IMR-90 (cell line): ENCODE results near the gene LTB4R2. TPM values are rescaled to one million over a fixed set of nuclear protein-coding genes. Genes with fewer than 3 reads are reported as not detected.
A peak's percentile ranks its signal among the peaks of the same experiment; 100 is the strongest.

Source experiments
- ATAC-seq: fragments of 200-7000 bp; cut with Tn5 transposase; 2 replicates; pipeline ENCODE4 v1.9.1; 2020; ENCODE audit warnings: low read depth, mild to moderate bottlenecking, moderate library complexity
- BruUV-seq: library from RNA; stranded (reverse); fragments of 400-500 nt; replicated peaks from 2 replicates; lab custom pipeline; 2021; lab: Mats Ljungman, UMichigan
- CTCF ChIA-PET: fragments of 300-600 bp; formaldehyde crosslinking; extraction: SDS; loops from one replicate; lab custom pipeline; 2021; ENCODE audit warnings: antibody characterized with exemption; lab: Yijun Ruan, JAX
- POLR2A ChIA-PET: fragments of 300-600 bp; sonication (Branson Sonifier 250); formaldehyde crosslinking; loops from one replicate; lab custom pipeline; 2022; ENCODE audit warnings: antibody characterized with exemption; ENCODE audit not compliant: unreplicated experiment; lab: Charles Lee
- DNase-seq: peaks from one replicate; pipeline ENCODE4 v3.0.0; 2013
- H2AFZ ChIP-seq: replicated peaks from 2 replicates; pipeline ENCODE3; 2013; ENCODE audit warnings: low read length, mild to moderate bottlenecking; ENCODE audit not compliant: poor library complexity
- H2AK5ac ChIP-seq: 2 replicates; pipeline ENCODE4 v1.6.1; 2013; ENCODE audit warnings: low read depth, low read length, inconsistent platforms
- H2AK9ac ChIP-seq: replicated peaks from 2 replicates; pipeline ENCODE3; 2013; ENCODE audit warnings: mild to moderate bottlenecking, low read depth, low read length, moderate library complexity; ENCODE audit not compliant: poor library complexity
- H2BK120ac ChIP-seq: 2 replicates; pipeline ENCODE4 v1.6.1; 2013; ENCODE audit warnings: low read depth, low read length, inconsistent platforms
- H2BK15ac ChIP-seq: 3 replicates; pipeline ENCODE4 v1.6.1; 2013; ENCODE audit warnings: low read depth, low read length, inconsistent platforms
- H2BK20ac ChIP-seq: 2 replicates; pipeline ENCODE4 v1.6.1; 2013; ENCODE audit warnings: low read depth, mild to moderate bottlenecking, inconsistent platforms, low read length, moderate library complexity
- H2BK5ac ChIP-seq: 2 replicates; pipeline ENCODE4 v1.6.1; 2013; ENCODE audit warnings: mild to moderate bottlenecking, low read depth, low read length, inconsistent platforms; ENCODE audit not compliant: poor library complexity, severe bottlenecking
- H3K14ac ChIP-seq: replicated peaks from 2 replicates; pipeline ENCODE4 v1.6.1; 2013; ENCODE audit warnings: low read depth, low read length, inconsistent platforms
- H3K18ac ChIP-seq: 2 replicates; pipeline ENCODE4 v1.6.1; 2013; ENCODE audit warnings: low read depth, low read length, control low read depth
- H3K23ac ChIP-seq: 2 replicates; pipeline ENCODE4 v1.6.1; 2013; ENCODE audit warnings: low read depth, low read length, inconsistent platforms
- H3K27ac ChIP-seq: 2 replicates; pipeline ENCODE4 v1.5.1; 2013; ENCODE audit warnings: mild to moderate bottlenecking, control low read depth, low read length; ENCODE audit not compliant: insufficient read depth
- H3K27me3 ChIP-seq: 2 replicates; pipeline ENCODE4 v1.6.1; 2013; ENCODE audit warnings: low read length; ENCODE audit not compliant: control insufficient read depth, insufficient read depth
- H3K36me3 ChIP-seq: 2 replicates; pipeline ENCODE4 v1.6.1; 2013; ENCODE audit warnings: low read length, mixed read lengths; ENCODE audit not compliant: control insufficient read depth, insufficient read depth
- H3K4ac ChIP-seq: 2 replicates; pipeline ENCODE4 v1.6.1; 2013; ENCODE audit warnings: low read depth, low read length, inconsistent platforms
- H3K4me1 ChIP-seq: 2 replicates; pipeline ENCODE4 v1.6.1; 2013; ENCODE audit warnings: low read length, mixed read lengths; ENCODE audit not compliant: control insufficient read depth, insufficient read depth
- H3K4me2 ChIP-seq: 2 replicates; pipeline ENCODE4 v1.6.1; 2013; ENCODE audit warnings: low read depth, mild to moderate bottlenecking, control low read depth, low read length, moderate library complexity
- H3K4me3 ChIP-seq: 2 replicates; pipeline ENCODE4 v1.5.1; 2013; ENCODE audit warnings: low read depth, mild to moderate bottlenecking, control low read depth, low read length, moderate library complexity; ENCODE audit not compliant: insufficient read depth
- H3K56ac ChIP-seq: 2 replicates; pipeline ENCODE4 v1.6.1; 2013; ENCODE audit warnings: low read length, inconsistent platforms; ENCODE audit not compliant: insufficient read depth; ENCODE audit errors: extremely low read depth
- H3K79me1 ChIP-seq, 2 experiments: 2 replicates each; pipeline ENCODE4 v1.6.1; 2013; ENCODE audit warnings: low read length in 2 of 2, inconsistent platforms in 1 of 2, low read depth in 1 of 2
- H3K9ac ChIP-seq: 2 replicates; pipeline ENCODE4 v1.6.1; 2013; ENCODE audit warnings: low read depth, low read length, control low read depth
- H3K9me1 ChIP-seq: 2 replicates; pipeline ENCODE4 v1.6.1; 2013; ENCODE audit warnings: low read length, inconsistent platforms; ENCODE audit not compliant: insufficient read depth
- H3K9me3 ChIP-seq: 2 replicates; pipeline ENCODE4 v1.6.1; 2013; ENCODE audit warnings: low read length; ENCODE audit not compliant: control insufficient read depth, insufficient read depth
- H4K20me1 ChIP-seq: 2 replicates; pipeline ENCODE4 v1.6.1; 2013; ENCODE audit warnings: low read length, inconsistent platforms; ENCODE audit not compliant: insufficient read depth
- H4K5ac ChIP-seq: 2 replicates; pipeline ENCODE4 v1.6.1; 2013; ENCODE audit warnings: mild to moderate bottlenecking, low read depth, low read length, control low read depth
- H4K8ac ChIP-seq, 2 experiments: 2 replicates each; pipeline ENCODE4 v1.6.1; 2013; ENCODE audit warnings: low read depth in 2 of 2, low read length in 2 of 2, control low read depth in 1 of 2, inconsistent platforms in 1 of 2
- H4K91ac ChIP-seq: 2 replicates; pipeline ENCODE4 v1.6.1; 2013; ENCODE audit warnings: low read depth, low read length, inconsistent platforms; ENCODE audit not compliant: insufficient read depth
- BHLHE40 ChIP-seq: fragments of 150-350 bp; IDR thresholded peaks from 2 replicates; pipeline ENCODE4 v1.6.1; 2016; ENCODE audit warnings: mild to moderate bottlenecking, low read depth, low read length
- CHD1 ChIP-seq: IDR thresholded peaks from 2 replicates; pipeline ENCODE4 v1.6.1; 2012; ENCODE audit warnings: low read depth, low read length, improper control_type of control experiment
- ELK1 ChIP-seq: fragments of 150-350 bp; IDR thresholded peaks from 2 replicates; pipeline ENCODE4 v1.6.1; 2016; ENCODE audit warnings: low read depth, mild to moderate bottlenecking, low read length, moderate library complexity, borderline replicate concordance
- FOS ChIP-seq: fragments of 150-350 bp; IDR thresholded peaks from 2 replicates; pipeline ENCODE4 v1.6.1; 2016; ENCODE audit warnings: low read depth, low read length
- MAFK ChIP-seq: IDR thresholded peaks from 2 replicates; pipeline ENCODE4 v1.6.1; 2012; ENCODE audit warnings: low read depth, low read length, improper control_type of control experiment
- MAZ ChIP-seq: IDR thresholded peaks from 2 replicates; pipeline ENCODE4 v1.6.1; 2012; ENCODE audit warnings: low read depth, mild to moderate bottlenecking, low read length, improper control_type of control experiment, moderate library complexity, borderline replicate concordance
- MXI1 ChIP-seq: IDR thresholded peaks from 2 replicates; pipeline ENCODE4 v1.6.1; 2012; ENCODE audit warnings: low read depth, mild to moderate bottlenecking, low read length, moderate library complexity, borderline replicate concordance
- NFE2L2 ChIP-seq: fragments of 150-350 bp; IDR thresholded peaks from 2 replicates; pipeline ENCODE4 v1.6.1; 2016; ENCODE audit warnings: low read depth, mild to moderate bottlenecking, low read length
- POLR2A ChIP-seq: IDR thresholded peaks from 2 replicates; pipeline ENCODE4 v1.6.1; 2012; ENCODE audit warnings: mild to moderate bottlenecking, low read depth, low read length
- RCOR1 ChIP-seq: IDR thresholded peaks from 2 replicates; pipeline ENCODE4 v1.6.1; 2012; ENCODE audit warnings: mild to moderate bottlenecking, low read length, improper control_type of control experiment; ENCODE audit not compliant: insufficient replicate concordance
- SMC3 ChIP-seq: fragments of 150-350 bp; IDR thresholded peaks from 2 replicates; pipeline ENCODE4 v1.6.1; 2016; ENCODE audit warnings: low read depth, mild to moderate bottlenecking, antibody characterized with exemption, low read length, moderate library complexity
- WGBS, 2 experiments: methylation state at CpG; one replicate each; pipeline versions ENCODE4 v1.1.5 to v1.1.7; 2013; ENCODE audit warnings: missing lambda C conversion rate in 2 of 2; ENCODE audit not compliant: insufficient read length in 1 of 2; ENCODE audit errors: extremely low coverage in 2 of 2; 5-methylcytosine and 5-hydroxymethylcytosine counted together
- dilution Hi-C: fragments of 300-500 bp; cut with HindIII; formaldehyde crosslinking; loops from one replicate; pipeline ENCODE4 v1.14.3; 2018; ENCODE audit warnings: low sequenced_read_pairs; ENCODE audit not compliant: unreplicated experiment
- in situ Hi-C: fragments of 300-500 bp; cut with MboI; formaldehyde crosslinking; loops from 3 replicates; pipeline ENCODE4 v1.14.3; 2019; ENCODE audit warnings: low sequenced_read_pairs, inconsistent platforms, mixed read lengths
- intact Hi-C: fragments of 100-400 bp; cut with micrococcal nuclease; formaldehyde crosslinking; loops from 2 replicates; pipeline ENCODE4 v1.10.0; 2022
- polyA plus RNA-seq, 3 experiments: library from polyadenylated mRNA; depleted of rRNA; stranded (reverse); fragments of >200 nt; gene quantifications; 2 replicates each; pipeline ENCODE4 v1.2.3, GENCODE V29; 2012; ENCODE audit warnings: low replicate concordance in 1 of 3
- total RNA-seq: library from RNA; depleted of rRNA; stranded (reverse); fragments of >200 nt; gene quantifications from 2 replicates; pipeline ENCODE4 v1.2.3, GENCODE V29; 2012
- TF ChIP-seq, protein P1 (sequence below): fragments of 150-350 bp; IDR thresholded peaks from 2 replicates; pipeline ENCODE4 v1.6.1; 2017; ENCODE audit warnings: mild to moderate bottlenecking, antibody characterized with exemption, low read length, low read depth

LTB4R2 gene
- total and polyA plus RNA-seq, 2 of the 4 experiments (the other 2 are of a cell fraction) = 0.72 to 1.7 TPM

- H2BK15ac ChIP-seq = no peak overlapping the region
- no peak overlapping the region for H3K4me3 ChIP-seq
- dilution Hi-C loops (no loop called here), in situ Hi-C loops (no loop called here), intact Hi-C loops (no loop called here)
- H2BK5ac ChIP-seq = no peak overlapping the region
- H4K91ac ChIP-seq = no peak overlapping the region
- no peak overlapping the region for H3K4ac ChIP-seq
- H3K14ac ChIP-seq = no peak overlapping the region
- H3K4me1 ChIP-seq = peaks cover 8% of the 10 kb centered on the region
- no peak overlapping the region for H4K5ac ChIP-seq
- H2AK9ac ChIP-seq = peak overlapping the region; percentile 42
- no peak overlapping the region for H3K56ac ChIP-seq
- DNase-seq = no peak
- H3K79me1 ChIP-seq = peaks cover 0 to 2% of the 10 kb centered on the region in 2 experiments; a peak in 1 of 4 replicates
- no peaks in the 10 kb centered on the region for H4K20me1 ChIP-seq
- no peak overlapping the region for H2BK20ac ChIP-seq
- no peak overlapping the region; the same call in 1 of the 2 replicates for H3K23ac ChIP-seq
- no peak overlapping the region for H2BK120ac ChIP-seq
- POLR2A ChIA-PET = no interaction called here
- no peak for ATAC-seq
- H3K9ac ChIP-seq = no peak overlapping the region
- WGBS, 2 experiments = 83% methylated on average over 1 of the region's 4 CpGs; no CpG with 5 or more reads in 1 of the 2 experiments
- no TSS peak for BruUV-seq
- H3K18ac ChIP-seq = no peak overlapping the region
- H2AK5ac ChIP-seq = no peak overlapping the region
- no peaks in the 10 kb centered on the region for H3K27me3 ChIP-seq
- peaks cover 16% of the 10 kb centered on the region; the same call in 1 of the 2 replicates for H3K9me1 ChIP-seq
- H3K36me3 ChIP-seq = peaks cover 4% of the 10 kb centered on the region; the same call in 1 of the 2 replicates
- no peaks in the 10 kb centered on the region for H3K9me3 ChIP-seq
- no peak overlapping the region for H3K4me2 ChIP-seq
- TF ChIP-seq ELK1 = no peak
- no peak for TF ChIP-seq NFE2L2
- TF ChIP-seq FOS = no peak
- TF ChIP-seq MAFK = no peak
- TF ChIP-seq CHD1 = no peak
- TF ChIP-seq SMC3 = no peak
- TF ChIP-seq MXI1 = no peak
- TF ChIP-seq POLR2A = no peak
- no peak for TF ChIP-seq RCOR1
- TF ChIP-seq, protein P1, sequence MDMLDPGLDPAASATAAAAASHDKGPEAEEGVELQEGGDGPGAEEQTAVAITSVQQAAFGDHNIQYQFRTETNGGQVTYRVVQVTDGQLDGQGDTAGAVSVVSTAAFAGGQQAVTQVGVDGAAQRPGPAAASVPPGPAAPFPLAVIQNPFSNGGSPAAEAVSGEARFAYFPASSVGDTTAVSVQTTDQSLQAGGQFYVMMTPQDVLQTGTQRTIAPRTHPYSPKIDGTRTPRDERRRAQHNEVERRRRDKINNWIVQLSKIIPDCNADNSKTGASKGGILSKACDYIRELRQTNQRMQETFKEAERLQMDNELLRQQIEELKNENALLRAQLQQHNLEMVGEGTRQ = no peak
- no peak for TF ChIP-seq MAZ
- no peak for TF ChIP-seq BHLHE40
- CTCF ChIA-PET = no interaction called here
- H3K27ac ChIP-seq = no peak overlapping the region
- no peak overlapping the region for H4K8ac ChIP-seq
- H2AFZ ChIP-seq = no peak overlapping the region
These were observed 49.2 kb upstream of the LTB4R2 start for GRCh38 chr14:24260780-24261157.
